K562 (cell line): ENCODE results near the gene CPA4. TPM values are rescaled to one million over a fixed set of nuclear protein-coding genes. Genes with fewer than 3 reads are reported as not detected.

Source experiments
- BACH1 ChIP-seq: fragments of 200-800 bp; sonication (Bioruptor generic); IDR thresholded peaks from 2 replicates; pipeline ENCODE4 v1.6.1; 2016; ENCODE audit warnings: missing genetic modification characterization, missing compliant biosample characterization
- CBX3 ChIP-seq, 2 experiments: IDR thresholded peaks; 1 replicate in 1 of 2; 2 replicates in 1 of 2; pipeline ENCODE4 v1.6.1; 2012; ENCODE audit warnings: inconsistent platforms in 2 of 2, low read length in 2 of 2, borderline replicate concordance in 1 of 2, control low read depth in 1 of 2
- FOXO4 ChIP-seq: fragments of 450-650 bp; formaldehyde crosslinking; IDR thresholded peaks from 2 replicates; pipeline ENCODE4 v1.4.0; 2020; ENCODE audit warnings: mild to moderate bottlenecking, moderate library complexity
- HDAC3 ChIP-seq: fragments of 450-650 bp; IDR thresholded peaks from 2 replicates; pipeline ENCODE4 v1.6.1; 2018; ENCODE audit warnings: borderline replicate concordance, mild to moderate bottlenecking, moderate library complexity; ENCODE audit not compliant: partially characterized antibody
- PHF21A ChIP-seq: fragments of 450-650 bp; IDR thresholded peaks from 2 replicates; pipeline ENCODE4 v1.6.1; 2017; ENCODE audit warnings: low read depth, borderline replicate concordance
- RBM15 ChIP-seq: fragments of 200-400 bp; formaldehyde crosslinking; IDR thresholded peaks from 2 replicates; pipeline ENCODE4 v1.6.1; 2018; ENCODE audit warnings: mild to moderate bottlenecking, low read length, moderate library complexity; ENCODE audit not compliant: insufficient read depth
- TEAD4 ChIP-seq, 2 experiments: sonication (generic) in 1 of 2; formaldehyde crosslinking in 1 of 2; IDR thresholded peaks; 2 replicates each; pipeline versions ENCODE4 v1.6.1 to v1.8.0; 2012 to 2022; ENCODE audit warnings: borderline replicate concordance in 1 of 2, inconsistent platforms in 1 of 2, low read length in 1 of 2, mild to moderate bottlenecking in 1 of 2, missing genetic modification reagents in 1 of 2
- TOE1 ChIP-seq, 2 experiments: fragments of 450-650 bp in 1 of 2; sonication (generic) in 1 of 2; formaldehyde crosslinking in 1 of 2; IDR thresholded peaks; 2 replicates each; pipeline versions ENCODE4 v1.7.1 to v1.8.0; 2016 to 2022; ENCODE audit warnings: borderline replicate concordance in 2 of 2, mild to moderate bottlenecking in 2 of 2, antibody characterized with exemption in 1 of 2, inconsistent platforms in 1 of 2, low read depth in 1 of 2, missing genetic modification reagents in 1 of 2, moderate library complexity in 1 of 2
- ZNF277 ChIP-seq: fragments of 250-450 bp; sonication (Bioruptor Pico); IDR thresholded peaks from 2 replicates; pipeline ENCODE4 v1.8.0; 2022; ENCODE audit warnings: inconsistent platforms, mild to moderate bottlenecking, moderate library complexity, borderline replicate concordance
- ZNF354B ChIP-seq: fragments of 250-450 bp; sonication (Bioruptor Pico); IDR thresholded peaks from 2 replicates; pipeline ENCODE4 v1.4.0; 2020
- polyA plus RNA-seq, 8 experiments: library from polyadenylated mRNA; depleted of rRNA in 4 of 8; stranded (reverse) in 5 of 8; unstranded in 3 of 8; fragments of >200 nt; fragmentation: Nextera tagmentation in 2 of 8; fragmentation: Illumina TruSeq in 1 of 8; extraction: Ambion mirVana in 2 of 8; extraction: Trizol in 1 of 8; gene quantifications; 2 replicates each; pipeline versions ENCODE4 v1.2.1 to v1.2.3, GENCODE V29; 2011 to 2014; ENCODE audit warnings: inconsistent platforms in 1 of 8, missing spikeins in 1 of 8
- total RNA-seq, 7 experiments: library from RNA; depleted of rRNA in 6 of 7; stranded (reverse); fragments of >200 nt in 6 of 7; fragmentation: Illumina TruSeq in 2 of 7; extraction: Trizol in 2 of 7; gene quantifications; 2 replicates each; pipeline versions ENCODE4 v1.2.1 to v1.2.3, GENCODE V29; 2011 to 2021; ENCODE audit warnings: low replicate concordance in 1 of 7

Gene CPA4
- total and polyA plus RNA-seq, 9 of the 15 experiments (the other 6 are each of a cell fraction or from before 2014, with no cell fraction given): not detected

GRCh38 chr7:130353196-130353595, 60.2 kb downstream of the CPA4 start (continued):
- TF ChIP-seq CBX3 (IDR thresholded peaks at IDR 0.05; ENCODE audit: borderline replicate concordance in 1 of 2, low read length in 2 of 2): no peak
- no peak for TF ChIP-seq ZNF354B
- TF ChIP-seq TOE1 (IDR thresholded peaks at IDR 0.05; ENCODE audit: borderline replicate concordance): no peak
- no peak for TF ChIP-seq TOE1 (CRISPR knock-in tag; IDR thresholded peaks at IDR 0.05; ENCODE audit: borderline replicate concordance, low read depth)
- TF ChIP-seq ZNF277 (CRISPR knock-in tag): no peak
- TF ChIP-seq HDAC3: no peak
- no peak for TF ChIP-seq PHF21A
- no peak for TF ChIP-seq RBM15
- no peak for TF ChIP-seq TEAD4 (IDR thresholded peaks at IDR 0.05; ENCODE audit: low read length)
- TF ChIP-seq TEAD4 (CRISPR knock-in tag; IDR thresholded peaks at IDR 0.05; ENCODE audit: borderline replicate concordance): no peak
- no peak for TF ChIP-seq BACH1 (tag)
- TF ChIP-seq FOXO4 (CRISPR knock-in tag): no peak
- TF ChIP-seq, all 486 proteins: peak for 3
